NCI-H128 (cell line): ENCODE data around the gene GPHN.

Source experiments
- DNase-seq: peaks from one replicate; lab custom pipeline; 2025; ENCODE audit not compliant: unreplicated experiment; lab: John Stamatoyannopoulos, UW

Gene GPHN

DNA sequence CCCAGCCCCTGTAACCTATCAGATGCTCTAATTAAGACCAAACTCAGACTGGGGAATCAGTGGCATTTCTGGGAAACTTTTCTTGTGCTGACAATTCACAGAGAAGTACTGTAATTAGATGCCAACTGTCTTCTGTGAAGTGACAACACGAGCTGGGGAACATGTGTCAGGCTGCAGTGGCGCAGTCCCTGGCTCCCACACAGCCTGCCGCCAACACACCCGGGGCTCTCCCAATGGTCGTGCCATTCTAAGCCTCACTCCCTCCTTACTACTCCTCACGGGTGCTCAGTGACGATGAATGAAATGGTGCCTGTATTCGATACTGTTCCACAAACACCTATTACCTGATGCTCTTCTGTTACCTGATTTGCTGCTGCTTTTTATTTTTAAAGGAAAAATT lies 699.9 kb downstream of the GPHN start:
- no peak for DNase-seq

DNA sequence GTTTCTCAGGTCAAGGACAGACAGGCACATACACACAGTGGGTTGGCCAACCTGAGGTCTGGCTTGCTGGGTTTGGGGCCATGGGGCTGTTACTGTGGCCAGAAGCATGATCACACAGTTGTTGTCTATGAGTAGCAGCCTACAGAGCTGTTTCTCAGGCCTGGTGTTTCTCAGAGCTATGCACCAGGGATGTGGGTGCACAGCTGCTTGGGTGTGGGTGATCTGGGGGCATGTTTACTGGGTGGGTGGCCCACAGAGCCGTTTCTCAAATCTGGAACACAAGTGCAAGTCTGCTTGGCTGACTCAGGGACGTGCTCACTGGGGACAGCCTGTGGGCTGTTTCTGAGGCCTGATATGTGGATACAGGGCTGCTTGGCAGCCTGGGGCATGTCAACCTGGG lies 710.2 kb downstream of the GPHN start:
- DNase-seq: no peak

DNA sequence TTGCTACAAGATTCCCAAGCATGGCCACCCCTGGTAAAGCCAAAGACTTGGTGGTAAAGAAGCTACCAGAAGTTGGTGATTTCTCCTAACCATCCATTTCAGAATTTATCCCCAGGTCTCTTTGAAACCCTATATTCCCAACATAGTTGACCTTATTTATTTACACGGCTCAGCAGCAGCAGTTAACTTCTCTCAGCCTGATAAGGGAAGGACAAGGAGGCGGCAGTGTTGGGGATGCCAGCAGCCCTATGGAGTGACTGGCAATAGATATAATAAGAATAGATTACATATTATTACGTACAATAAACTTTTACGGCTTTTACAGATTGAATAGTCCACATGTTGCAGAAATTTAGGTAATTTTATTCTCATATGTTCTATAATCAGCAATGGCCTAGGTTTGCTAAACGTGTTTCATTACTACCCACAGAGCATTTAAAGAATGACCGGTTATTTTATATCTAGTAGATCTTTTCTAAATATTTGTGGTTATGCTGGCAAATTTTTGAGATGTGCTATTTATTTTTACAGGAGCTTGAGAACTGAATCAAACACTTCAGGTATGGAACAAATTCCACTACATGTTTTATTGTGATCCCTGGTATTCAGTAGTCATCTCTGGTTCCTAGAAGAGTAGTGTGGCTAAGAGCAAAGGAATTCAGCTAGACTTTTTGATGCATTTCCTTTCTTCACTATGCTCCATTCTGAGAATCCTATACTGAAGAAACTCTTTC lies 713.5 kb downstream of the GPHN start:
- no peak for DNase-seq

DNA sequence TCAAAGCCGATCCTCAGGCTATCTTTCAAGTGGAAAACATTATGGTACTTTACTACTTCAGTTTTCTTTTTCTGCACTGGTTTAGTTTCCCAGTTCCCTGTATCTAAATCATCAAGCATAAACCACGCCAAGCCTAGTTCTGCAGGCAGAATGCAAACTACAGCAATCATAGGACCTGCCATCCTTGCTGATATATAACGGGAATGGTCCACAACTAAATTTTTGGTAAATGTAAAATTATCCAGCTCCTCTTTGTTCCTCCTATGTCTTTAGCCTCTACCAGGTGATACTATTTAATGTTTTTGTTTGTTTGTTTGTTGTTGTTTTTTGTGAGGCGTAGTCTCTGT lies 714.0 kb downstream of the GPHN start:
- DNase-seq: no peak

DNA sequence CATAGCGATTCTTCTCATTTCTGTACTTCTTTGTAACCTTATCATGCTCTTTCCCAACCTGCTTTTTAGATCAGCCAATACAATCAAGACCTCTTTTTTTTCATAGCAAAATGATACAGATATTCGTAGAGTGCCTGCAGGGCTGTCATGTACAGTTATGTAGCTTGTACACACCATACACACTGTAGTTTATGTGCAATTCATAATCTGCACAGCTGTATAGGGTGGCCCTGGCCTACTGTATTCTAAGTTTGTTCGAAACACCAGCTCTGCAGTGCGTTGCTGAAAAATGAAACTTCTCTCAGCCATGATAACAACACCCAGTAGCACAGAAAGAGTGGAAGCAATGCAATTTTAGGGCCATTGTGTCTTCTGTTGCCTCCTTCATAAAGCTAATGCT lies 717.6 kb downstream of the GPHN start:
- DNase-seq: no peak

DNA sequence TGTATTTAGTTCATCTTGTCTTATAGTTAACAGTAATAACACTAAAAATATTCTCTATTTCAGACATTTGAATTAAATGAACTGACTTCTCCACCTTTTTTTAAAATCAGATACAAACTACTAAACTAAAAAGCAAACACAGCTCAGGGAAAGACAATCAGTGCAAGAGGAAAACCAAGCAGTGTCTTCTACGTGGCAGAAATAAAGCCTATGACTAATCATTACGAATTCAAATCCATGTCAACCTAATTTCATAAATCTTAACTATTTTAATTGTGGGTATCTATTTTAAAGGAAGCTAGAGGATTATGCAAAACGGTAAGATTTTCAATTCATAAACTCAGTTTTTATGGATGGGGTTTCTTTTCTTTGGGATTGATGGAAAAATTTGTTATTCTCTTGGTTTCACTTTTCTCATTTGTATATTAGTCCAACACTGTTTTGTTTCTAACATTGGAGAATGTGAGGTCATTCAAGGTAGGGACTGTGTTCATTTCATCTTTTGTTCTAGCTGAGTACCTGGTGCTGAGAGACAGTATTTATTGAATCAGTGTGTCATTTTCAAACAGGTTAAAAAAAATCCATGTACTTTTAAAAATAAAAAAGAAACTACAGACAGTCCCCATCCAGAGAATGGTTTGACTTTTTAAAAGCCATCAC lies 720.5 kb downstream of the GPHN start:
- no peak for DNase-seq
